H1 (cell line): ENCODE results near the gene KDM5A. TPM values are rescaled to one million over a fixed set of nuclear protein-coding genes. Genes with fewer than 3 reads are reported as not detected.

ENCODE experiments used
- ATF3 ChIP-seq: IDR thresholded peaks from 2 replicates; pipeline ENCODE4 v1.6.1; 2011; ENCODE audit warnings: low read depth, mild to moderate bottlenecking, low read length; ENCODE audit not compliant: insufficient read depth
- CBX8 ChIP-seq: fragments of 300-800, 300-1000 bp; sonication (generic); IDR thresholded peaks from 2 replicates; pipeline ENCODE4 v1.7.1; 2016; ENCODE audit warnings: low read depth, low read length, borderline replicate concordance
- CTCF ChIP-seq, 3 experiments: IDR thresholded peaks; 1 replicate in 2 of 3; 2 replicates in 1 of 3; pipeline versions ENCODE4 v1.5.1 to v1.6.1; 2011; ENCODE audit warnings: low read length in 3 of 3, mild to moderate bottlenecking in 3 of 3, inconsistent platforms in 2 of 3, low read depth in 1 of 3, moderate library complexity in 1 of 3; ENCODE audit not compliant: insufficient read depth in 1 of 3; ENCODE audit errors: control extremely low read depth in 1 of 3
- JUN ChIP-seq: IDR thresholded peaks from 2 replicates; pipeline ENCODE4 v1.6.1; 2011; ENCODE audit warnings: low read depth, mild to moderate bottlenecking, improper control_type of control experiment, low read length
- KDM4A ChIP-seq: IDR thresholded peaks from one replicate; pipeline ENCODE4 v1.7.1; 2012; ENCODE audit warnings: low read depth, mild to moderate bottlenecking, moderate library complexity, low read length, inconsistent platforms; ENCODE audit not compliant: severe bottlenecking
- MAFK ChIP-seq: IDR thresholded peaks from 2 replicates; pipeline ENCODE4 v1.6.1; 2012; ENCODE audit warnings: low read depth, mild to moderate bottlenecking, improper control_type of control experiment, low read length
- PHF8 ChIP-seq: fragments of 200-600 bp; sonication (generic); conservative IDR thresholded peaks from 2 replicates; pipeline ENCODE4 v1.7.1; 2012; ENCODE audit warnings: low read depth, mild to moderate bottlenecking, inconsistent platforms, low read length, moderate library complexity
- POLR2A ChIP-seq, 2 experiments: IDR thresholded peaks; 1 replicate in 1 of 2; 2 replicates in 1 of 2; pipeline ENCODE4 v1.6.1; 2011; ENCODE audit warnings: low read depth in 2 of 2, low read length in 2 of 2, mild to moderate bottlenecking in 2 of 2; ENCODE audit errors: control extremely low read depth in 1 of 2
- POLR2AphosphoS5 ChIP-seq: IDR thresholded peaks from 2 replicates; pipeline ENCODE4 v1.6.1; 2011; ENCODE audit warnings: low read depth, low read length
- RNF2 ChIP-seq: fragments of 200-900, 300-1000 bp; sonication (generic); IDR thresholded peaks from 2 replicates; pipeline ENCODE4 v1.7.1; 2016; ENCODE audit warnings: borderline replicate concordance, low read depth, mild to moderate bottlenecking, antibody characterized with exemption, low read length; ENCODE audit not compliant: poor library complexity, severe bottlenecking; ENCODE audit errors: missing control alignments
- polyA plus RNA-seq, 7 experiments: library from polyadenylated mRNA; depleted of rRNA in 3 of 7; stranded (reverse) in 5 of 7; unstranded in 2 of 7; fragments of >200 nt in 5 of 7; fragments of 200-250 nt in 2 of 7; gene quantifications; 1 replicate in 5 of 7; 2 replicates in 1 of 7; 4 replicates in 1 of 7; pipeline versions ENCODE4 v1.2.1 to v1.2.3, GENCODE V29; 2011 to 2013; ENCODE audit warnings: missing spikeins in 2 of 7, mixed read lengths in 2 of 7
- total RNA-seq: library from RNA; stranded (reverse); fragmentation: NEBNext Ultra II Directional; extraction: Animal tissue kit (Norgen Biotek cat#: 25700); gene quantifications from 2 replicates; pipeline ENCODE4 v1.2.1, GENCODE V29; 2021

The KDM5A gene
- total and polyA plus RNA-seq, 2 of the 8 experiments (the other 6 are each of a cell fraction or from before 2014, with no cell fraction given) = 6.3 to 36.9 TPM

- TF ChIP-seq CTCF (IDR thresholded peaks at IDR 0.05; ENCODE audit: control extremely low read depth in 1 of 3, insufficient read depth in 1 of 3, low read depth in 1 of 3, low read length in 3 of 3) = no peak
- no peak for TF ChIP-seq RNF2
- no peak for TF ChIP-seq KDM4A
- no peak for TF ChIP-seq ATF3
- no peak for TF ChIP-seq CBX8
- no peak for TF ChIP-seq PHF8
- TF ChIP-seq JUN = no peak
- TF ChIP-seq MAFK = no peak
- no peak for TF ChIP-seq POLR2AphosphoS5
- TF ChIP-seq POLR2A (IDR thresholded peaks at IDR 0.05; ENCODE audit: control extremely low read depth in 1 of 2, low read depth in 2 of 2, low read length in 2 of 2) = no peak
These were observed 132.9 kb downstream of the KDM5A start (continued) for GRCh38 chr12:256225-256624.
